Keratinocyte (primary cell): ENCODE measurements around the gene RIPK3. TPM values are rescaled to one million over a fixed set of nuclear protein-coding genes. Genes with fewer than 3 reads are reported as not detected.

ENCODE experiments used
- DNase-seq: peaks from one replicate; pipeline ENCODE4 v3.0.0-alpha.2; 2011; ENCODE audit warnings: low read depth, missing footprints, low spot score
- FAIRE-seq: peaks from 2 replicates; lab custom pipeline; 2011; peaks lifted over from hg19 to GRCh38; lab: Jason Lieb, UNC
- H2AFZ ChIP-seq: 2 replicates; pipeline ENCODE4 v1.6.0; 2012; ENCODE audit warnings: low read length, control low read depth, inconsistent platforms; ENCODE audit not compliant: control insufficient read depth
- H3K27ac ChIP-seq: 2 replicates; pipeline ENCODE4 v1.5.1; 2011; ENCODE audit warnings: low read length; ENCODE audit not compliant: control insufficient read depth, insufficient read depth
- H3K27me3 ChIP-seq: 3 replicates; pipeline ENCODE4 v1.6.0; 2011; ENCODE audit warnings: low read length; ENCODE audit not compliant: control insufficient read depth, insufficient read depth; ENCODE audit errors: extremely low read depth
- H3K36me3 ChIP-seq, 2 experiments: 2 replicates in 1 of 2; 3 replicates in 1 of 2; pipeline ENCODE4 v1.5.1; 2011; ENCODE audit warnings: low read length in 2 of 2, mild to moderate bottlenecking in 1 of 2; ENCODE audit not compliant: control insufficient read depth in 2 of 2, insufficient read depth in 2 of 2; ENCODE audit errors: extremely low read depth in 1 of 2
- H3K4me1 ChIP-seq: 3 replicates; pipeline ENCODE4 v1.5.1; 2011; ENCODE audit warnings: low read length; ENCODE audit not compliant: control insufficient read depth, insufficient read depth; ENCODE audit errors: extremely low read depth
- H3K4me2 ChIP-seq: 3 replicates; pipeline ENCODE4 v1.6.0; 2011; ENCODE audit warnings: low read depth, low read length; ENCODE audit not compliant: control insufficient read depth, insufficient read depth; ENCODE audit errors: extremely low read depth
- H3K4me3 ChIP-seq, 3 experiments: fragments of 200-600 bp in 1 of 3; sonication (generic) in 1 of 3; 2 replicates in 2 of 3; 3 replicates in 1 of 3; pipeline ENCODE4 v1.5.1; 2011 to 2016; ENCODE audit warnings: low read length in 3 of 3, mild to moderate bottlenecking in 3 of 3, control low read depth in 2 of 3, inconsistent platforms in 1 of 3, low read depth in 1 of 3, mixed read lengths in 1 of 3, mixed run types in 1 of 3, moderate library complexity in 1 of 3; ENCODE audit not compliant: control insufficient read depth in 2 of 3, insufficient read depth in 2 of 3; ENCODE audit errors: extremely low read depth in 1 of 3
- H3K79me2 ChIP-seq: 2 replicates; pipeline ENCODE4 v1.6.0; 2012; ENCODE audit warnings: low read length; ENCODE audit not compliant: control insufficient read depth, insufficient read depth
- H3K9ac ChIP-seq: 3 replicates; pipeline ENCODE4 v1.6.0; 2011; ENCODE audit warnings: low read length; ENCODE audit not compliant: control insufficient read depth, insufficient read depth; ENCODE audit errors: extremely low read depth
- H3K9me1 ChIP-seq: 3 replicates; pipeline ENCODE4 v1.6.0; 2011; ENCODE audit warnings: low read length; ENCODE audit not compliant: control insufficient read depth, insufficient read depth; ENCODE audit errors: extremely low read depth
- H3K9me3 ChIP-seq: 2 replicates; pipeline ENCODE4 v1.5.1; 2012; ENCODE audit warnings: low read depth, low read length; ENCODE audit not compliant: control insufficient read depth
- H4K20me1 ChIP-seq: 3 replicates; pipeline ENCODE4 v1.6.0; 2011; ENCODE audit warnings: low read length; ENCODE audit not compliant: control insufficient read depth, insufficient read depth; ENCODE audit errors: extremely low read depth
- EZH2 ChIP-seq: IDR thresholded peaks from one replicate; pipeline ENCODE4 v1.6.1; 2012; ENCODE audit warnings: inconsistent platforms, mild to moderate bottlenecking, low read length, moderate library complexity
- dilution Hi-C: fragments of 300-500 bp; cut with MboI; formaldehyde crosslinking; loops from one replicate; pipeline ENCODE4 v1.7.0; 2020; ENCODE audit warnings: low sequenced_read_pairs; ENCODE audit not compliant: extremely low pct_ligation_motif_present
- polyA plus RNA-seq, 5 experiments: library from polyadenylated mRNA; depleted of rRNA in 3 of 5; stranded (reverse) in 3 of 5; stranded (forward) in 1 of 5; unstranded in 1 of 5; fragments of >200 nt; gene quantifications; 1 replicate in 1 of 5; 2 replicates in 3 of 5; 3 replicates in 1 of 5; pipeline versions ENCODE4 v1.2.1 to v1.2.3, GENCODE V29; 2011 to 2012; ENCODE audit warnings: missing spikeins in 2 of 5, low read depth in 1 of 5, low replicate concordance in 1 of 5
- TF ChIP-seq, protein P1 (sequence below), 3 experiments: IDR thresholded peaks in 1 of 3; conservative IDR thresholded peaks in 1 of 3; optimal IDR thresholded peaks in 1 of 3; 2 replicates in 2 of 3; 3 replicates in 1 of 3; pipeline versions ENCODE3 to v1.5.1; 2011; ENCODE audit warnings: low read length in 3 of 3, mild to moderate bottlenecking in 3 of 3, moderate library complexity in 2 of 3, control low read depth in 1 of 3, inconsistent platforms in 1 of 3; ENCODE audit not compliant: insufficient read depth in 2 of 3; ENCODE audit errors: extremely low read depth in 1 of 3

RIPK3 gene
- polyA plus RNA-seq, 1 donor (not counting 4 experiments of a cell fraction or from before 2014, with no cell fraction given) = 8.0 TPM

DNA sequence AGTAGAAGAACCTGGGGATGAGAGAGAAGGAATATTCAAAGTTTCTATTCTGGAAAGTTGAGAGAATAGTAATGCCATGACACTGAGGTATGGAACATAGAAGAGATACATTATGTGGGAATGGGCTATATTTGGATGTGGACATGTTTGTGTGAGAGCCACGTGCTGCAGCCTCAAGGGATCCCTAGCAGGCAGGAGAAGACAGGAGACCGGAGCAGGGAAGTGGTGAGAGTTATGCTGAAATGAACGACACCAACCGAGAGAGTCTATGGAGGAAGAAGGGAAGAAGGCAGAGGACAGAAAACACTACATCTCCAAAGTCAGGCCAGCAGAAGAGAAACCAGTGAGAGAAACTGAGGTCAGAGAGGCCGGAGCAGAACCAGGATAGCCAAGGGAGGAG lies 10.0 kb upstream of the RIPK3 start:
- no peak overlapping the region for H3K4me2 ChIP-seq
- no peaks in the 10 kb centered on the region for H3K36me3 ChIP-seq
- no peak overlapping the region for H3K4me3 ChIP-seq
- no peak overlapping the region for H3K27ac ChIP-seq
- H4K20me1 ChIP-seq = no peaks in the 10 kb centered on the region
- H3K4me1 ChIP-seq = no peaks in the 10 kb centered on the region
- H3K9me1 ChIP-seq = no peaks in the 10 kb centered on the region
- DNase-seq (no peak), FAIRE-seq (no peak)
- no peak overlapping the region for H3K9ac ChIP-seq
- no peaks in the 10 kb centered on the region for H3K9me3 ChIP-seq
- dilution Hi-C loops = no loop called here
- H3K27me3 ChIP-seq = no peaks in the 10 kb centered on the region
- H3K79me2 ChIP-seq = no peaks in the 10 kb centered on the region
- TF ChIP-seq EZH2 = no peak
- TF ChIP-seq, protein P1, sequence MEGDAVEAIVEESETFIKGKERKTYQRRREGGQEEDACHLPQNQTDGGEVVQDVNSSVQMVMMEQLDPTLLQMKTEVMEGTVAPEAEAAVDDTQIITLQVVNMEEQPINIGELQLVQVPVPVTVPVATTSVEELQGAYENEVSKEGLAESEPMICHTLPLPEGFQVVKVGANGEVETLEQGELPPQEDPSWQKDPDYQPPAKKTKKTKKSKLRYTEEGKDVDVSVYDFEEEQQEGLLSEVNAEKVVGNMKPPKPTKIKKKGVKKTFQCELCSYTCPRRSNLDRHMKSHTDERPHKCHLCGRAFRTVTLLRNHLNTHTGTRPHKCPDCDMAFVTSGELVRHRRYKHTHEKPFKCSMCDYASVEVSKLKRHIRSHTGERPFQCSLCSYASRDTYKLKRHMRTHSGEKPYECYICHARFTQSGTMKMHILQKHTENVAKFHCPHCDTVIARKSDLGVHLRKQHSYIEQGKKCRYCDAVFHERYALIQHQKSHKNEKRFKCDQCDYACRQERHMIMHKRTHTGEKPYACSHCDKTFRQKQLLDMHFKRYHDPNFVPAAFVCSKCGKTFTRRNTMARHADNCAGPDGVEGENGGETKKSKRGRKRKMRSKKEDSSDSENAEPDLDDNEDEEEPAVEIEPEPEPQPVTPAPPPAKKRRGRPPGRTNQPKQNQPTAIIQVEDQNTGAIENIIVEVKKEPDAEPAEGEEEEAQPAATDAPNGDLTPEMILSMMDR (optimal IDR thresholded peaks at IDR 0.05 in 1 of 3, IDR thresholded peaks at IDR 0.05 in 1 of 3, conservative IDR thresholded peaks at IDR 0.05 in 1 of 3; ENCODE audit: extremely low read depth in 1 of 3, insufficient read depth in 2 of 3, low read length in 3 of 3) = no peak
- H2AFZ ChIP-seq = no peak overlapping the region

DNA sequence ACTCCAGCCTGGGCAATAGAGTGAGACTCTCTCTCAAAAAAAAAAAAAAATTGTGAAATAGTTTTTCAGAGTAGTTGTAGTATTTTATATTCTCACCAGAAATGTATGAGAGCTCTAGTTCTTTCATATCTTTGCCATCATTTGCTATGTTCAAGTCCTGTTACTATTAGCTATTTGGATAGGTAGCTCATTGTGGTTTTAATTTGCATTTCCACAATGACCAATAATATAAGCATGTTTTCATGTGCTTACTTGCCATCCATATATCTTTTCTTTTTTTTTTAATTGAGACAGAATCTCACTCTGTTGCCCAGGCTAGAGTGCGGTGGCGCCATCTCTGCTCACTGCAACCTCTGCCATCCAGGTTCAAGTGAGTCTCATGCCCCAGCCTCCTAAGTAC lies 8.4 kb upstream of the RIPK3 start:
- Histone ChIP-seq H3K4me2 (no peak overlapping the region), H3K9ac (no peak overlapping the region), H3K9me3 (no peaks in the 10 kb centered on the region), H3K79me2 (no peaks in the 10 kb centered on the region), H3K27ac (no peak overlapping the region), H4K20me1 (no peaks in the 10 kb centered on the region), H2AFZ (no peak overlapping the region), H3K27me3 (no peaks in the 10 kb centered on the region), H3K4me1 (no peaks in the 10 kb centered on the region), H3K4me3 (no peak overlapping the region), H3K9me1 (no peaks in the 10 kb centered on the region), H3K36me3 (no peaks in the 10 kb centered on the region)
- FAIRE-seq = no peak
- dilution Hi-C loops = no loop called here
- TF ChIP-seq, protein P1 (optimal IDR thresholded peaks at IDR 0.05 in 1 of 3, IDR thresholded peaks at IDR 0.05 in 1 of 3, conservative IDR thresholded peaks at IDR 0.05 in 1 of 3; ENCODE audit: extremely low read depth in 1 of 3, insufficient read depth in 2 of 3, low read length in 3 of 3) = no peak
- TF ChIP-seq EZH2 = no peak
- no peak for DNase-seq
